Measurements from ENCODE around the gene SH3BP2. TPM values are rescaled to one million over a fixed set of nuclear protein-coding genes. Genes with fewer than 3 reads are reported as not detected.

SH3BP2 gene
- total and polyA plus RNA-seq, 10 of the 15 experiments (the other 5 are each of a cell fraction or from before 2014, with no cell fraction given): 1.1 to 61.8 (median 23.9) TPM

- TF ChIP-seq ZBTB40 (IDR thresholded peaks at IDR 0.05; ENCODE audit: borderline replicate concordance): no peak
- peak; percentile 65; the same call in 1 of the 2 replicates for TF ChIP-seq SIN3A (IDR thresholded peaks at IDR 0.05; ENCODE audit: low read depth, low read length)
- no peak for TF ChIP-seq KDM1A (IDR thresholded peaks at IDR 0.05; ENCODE audit: borderline replicate concordance)
- TF ChIP-seq E2F8 (IDR thresholded peaks at IDR 0.05; ENCODE audit: low read depth, partially characterized antibody): peak; percentile 64
- peak; percentile 93 for TF ChIP-seq CREB1 (IDR thresholded peaks at IDR 0.05; ENCODE audit: low read depth)
- peak; percentile 83 for TF ChIP-seq GABPA (IDR thresholded peaks at IDR 0.05; ENCODE audit: low read depth)
- TF ChIP-seq BCL11A (IDR thresholded peaks at IDR 0.05; ENCODE audit: low read depth, low read length): peak; percentile 91
- no peak; the same call in 1 of the 2 replicates for TF ChIP-seq ZNF24 (IDR thresholded peaks at IDR 0.05)
- TF ChIP-seq ZNF274 (IDR thresholded peaks at IDR 0.05; ENCODE audit: insufficient read depth, insufficient read length): no peak
- TF ChIP-seq FOS (IDR thresholded peaks at IDR 0.05; ENCODE audit: borderline replicate concordance, extremely low read depth, insufficient read length): no peak
- peak; percentile 99 for TF ChIP-seq NBN (IDR thresholded peaks at IDR 0.05)
- TF ChIP-seq MYC (IDR thresholded peaks at IDR 0.05; ENCODE audit: insufficient read depth, insufficient read length, insufficient replicate concordance, low read length, severe bottlenecking): no peak
- peak; percentile 98 to 99 for TF ChIP-seq IKZF2 (IDR thresholded peaks at IDR 0.05)
- TF ChIP-seq MTA3 (IDR thresholded peaks at IDR 0.05; ENCODE audit: borderline replicate concordance, low read length): peak; percentile 98
- TF ChIP-seq RUNX3 (IDR thresholded peaks at IDR 0.05; ENCODE audit: low read length): peak; percentile 90
- TF ChIP-seq IKZF1 (conservative IDR thresholded peaks at IDR 0.05): peak; percentile 99
- no peak for TF ChIP-seq USF1 (IDR thresholded peaks at IDR 0.05; ENCODE audit: borderline replicate concordance, extremely low read length, insufficient read depth, low read depth, low read length)
- TF ChIP-seq SUZ12 (IDR thresholded peaks at IDR 0.05; ENCODE audit: unreplicated experiment): no peak
- peak; percentile 85 for TF ChIP-seq BACH1 (IDR thresholded peaks at IDR 0.05; ENCODE audit: borderline replicate concordance)
- TF ChIP-seq POLR2AphosphoS5 (IDR thresholded peaks at IDR 0.05; ENCODE audit: low read length): peak; percentile 71; the same call in 1 of the 2 replicates
- TF ChIP-seq SIX5 (IDR thresholded peaks at IDR 0.05; ENCODE audit: low read depth, low read length, severe bottlenecking): no peak
- TF ChIP-seq SMARCA5 (IDR thresholded peaks at IDR 0.05): peak; percentile 85
- no peak for TF ChIP-seq RCOR1 (conservative IDR thresholded peaks at IDR 0.05; ENCODE audit: low read depth, low read length)
- no peak; the same call in 1 of the 2 replicates for TF ChIP-seq POLR2AphosphoS2 (IDR thresholded peaks at IDR 0.05; ENCODE audit: low read depth, low read length)
Observed at GRCh38 chr4:2745981-2746806, 46.7 kb upstream of the SH3BP2 start (continued).
